ENCODE data around the gene TARBP2.
A peak's percentile ranks its signal among the peaks of the same experiment; 100 is the strongest.

TARBP2 gene

DNA sequence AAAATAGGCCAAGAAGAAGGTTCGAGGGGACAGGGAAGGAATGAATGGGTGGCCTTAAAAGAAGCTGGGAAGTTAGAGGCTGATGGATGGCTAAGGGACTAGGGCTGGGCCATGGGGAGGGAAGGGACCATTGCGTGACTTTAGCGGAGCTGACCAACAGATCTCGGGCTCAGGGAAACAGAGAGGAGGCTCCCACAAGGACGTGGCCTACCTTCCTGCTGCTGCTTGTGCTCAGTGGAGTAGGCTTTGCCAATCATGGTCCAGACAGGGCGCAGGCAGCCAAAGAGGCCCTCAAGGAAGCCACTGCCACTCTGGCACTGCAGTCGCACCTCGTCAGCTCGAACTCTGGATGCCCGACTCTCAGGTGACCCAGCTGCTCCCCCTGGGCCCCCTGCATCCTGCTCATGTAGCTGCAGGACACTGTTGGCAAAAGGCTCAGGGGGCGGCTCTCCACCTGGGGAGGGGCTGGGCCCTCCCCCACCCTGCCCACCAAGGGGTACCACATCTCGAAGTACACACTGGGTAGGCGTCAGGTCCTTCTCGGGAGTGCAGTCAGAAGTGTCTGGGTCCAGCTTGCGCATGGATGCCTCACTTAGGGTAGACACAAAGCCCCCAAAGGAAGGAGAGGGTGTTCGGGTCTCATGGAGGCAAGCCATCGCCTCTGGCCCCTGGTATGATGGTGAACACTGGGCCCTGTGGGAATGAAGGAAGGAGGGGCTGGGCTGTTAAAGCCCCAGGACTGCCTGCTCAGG, 14.2 kb upstream of the TARBP2 start:
- Histone ChIP-seq H2BK5ac (ENCODE audit: low read length) (no peak overlapping the region), H2AK5ac (ENCODE audit: low read length) (no peak overlapping the region), H3K18ac (ENCODE audit: low read length) (no peak overlapping the region), H3K9ac (ENCODE audit: low read length) (no peak overlapping the region), H3K4ac (ENCODE audit: low read depth, low read length) (no peak overlapping the region), H4K5ac (ENCODE audit: low read length) (no peak overlapping the region), H3K23ac (ENCODE audit: low read length) (no peak overlapping the region), H4K8ac (ENCODE audit: low read depth, low read length) (no peak overlapping the region), H3K36me3 (ENCODE audit: control insufficient read depth, insufficient read depth, low read length) (peaks cover 3% of the 10 kb centered on the region), H3K4me3 (ENCODE audit: low read length) (no peak overlapping the region), H3K4me1 (ENCODE audit: control insufficient read depth, low read depth, low read length) (no peaks in the 10 kb centered on the region), H3K27ac (ENCODE audit: low read depth, low read length) (no peak overlapping the region), H3K27me3 (ENCODE audit: insufficient read depth, low read length, poor library complexity) (no peaks in the 10 kb centered on the region), H3K79me2 (ENCODE audit: control insufficient read depth, insufficient read depth, low read length) (no peaks in the 10 kb centered on the region), H3K79me1 (ENCODE audit: low read length) (no peaks in the 10 kb centered on the region), H2BK120ac (ENCODE audit: low read depth, low read length) (no peak overlapping the region), H3K56ac (ENCODE audit: low read length) (no peak overlapping the region), H2BK15ac (replicated peaks; ENCODE audit: low read depth) (no peak overlapping the region), H3K4me2 (ENCODE audit: low read length) (no peak overlapping the region)
- no peak for DNase-seq
- WGBS (ENCODE audit: extremely low coverage, insufficient coverage, low lambda C conversion rate), result no CpG with 5 or more reads among the region's 17 CpGs

GRCh38 chr12:53489242-53489864, 11.7 kb upstream of the TARBP2 start:
- Histone ChIP-seq H3K27me3 (ENCODE audit: insufficient read depth, low read length, poor library complexity) (no peaks in the 10 kb centered on the region), H3K9ac (ENCODE audit: low read length) (no peak overlapping the region), H3K23ac (ENCODE audit: low read length) (no peak overlapping the region), H2BK15ac (replicated peaks; ENCODE audit: low read depth) (no peak overlapping the region), H3K56ac (ENCODE audit: low read length) (no peak overlapping the region), H2AK5ac (ENCODE audit: low read length) (no peak overlapping the region), H2BK120ac (ENCODE audit: low read depth, low read length) (no peak overlapping the region), H3K18ac (ENCODE audit: low read length) (no peak overlapping the region), H3K4me1 (ENCODE audit: control insufficient read depth, low read depth, low read length) (peaks cover 14% of the 10 kb centered on the region), H3K36me3 (ENCODE audit: control insufficient read depth, insufficient read depth, low read length) (peaks cover 3% of the 10 kb centered on the region), H4K5ac (ENCODE audit: low read length) (no peak overlapping the region), H3K79me1 (ENCODE audit: low read length) (no peaks in the 10 kb centered on the region), H4K8ac (ENCODE audit: low read depth, low read length) (no peak overlapping the region), H3K4me3 (ENCODE audit: low read length) (no peak overlapping the region), H3K79me2 (ENCODE audit: control insufficient read depth, insufficient read depth, low read length) (no peaks in the 10 kb centered on the region), H3K4me2 (ENCODE audit: low read length) (no peak overlapping the region), H3K27ac (ENCODE audit: low read depth, low read length) (no peak overlapping the region), H3K4ac (ENCODE audit: low read depth, low read length) (no peak overlapping the region), H2BK5ac (ENCODE audit: low read length) (no peak overlapping the region)
- no peak for DNase-seq
- WGBS (ENCODE audit: extremely low coverage, insufficient coverage, low lambda C conversion rate), result no CpG with 5 or more reads among the region's 5 CpGs

GRCh38 chr12:53492188-53492587, 8.9 kb upstream of the TARBP2 start:
- peak; percentile 54 for DNase-seq
- H3K27ac ChIP-seq (ENCODE audit: low read depth, low read length), result peak overlapping the region; percentile 30
- WGBS (ENCODE audit: extremely low coverage, insufficient coverage, low lambda C conversion rate), result no CpG with 5 or more reads among the region's 20 CpGs

GRCh38 chr12:53492830-53493609, 8.1 kb upstream of the TARBP2 start:
- Histone ChIP-seq H2BK120ac (ENCODE audit: low read depth, low read length) (no peak overlapping the region), H3K27me3 (ENCODE audit: insufficient read depth, low read length, poor library complexity) (no peaks in the 10 kb centered on the region), H3K23ac (ENCODE audit: low read length) (no peak overlapping the region), H2AK5ac (ENCODE audit: low read length) (no peak overlapping the region), H4K8ac (ENCODE audit: low read depth, low read length) (peak overlapping the region; percentile 30), H3K56ac (ENCODE audit: low read length) (peak overlapping the region; percentile 70), H3K27ac (ENCODE audit: low read depth, low read length) (peak overlapping the region; percentile 30), H2BK5ac (ENCODE audit: low read length) (no peak overlapping the region), H3K79me1 (ENCODE audit: low read length) (no peaks in the 10 kb centered on the region), H3K18ac (ENCODE audit: low read length) (peak overlapping the region; percentile 52), H3K4me1 (ENCODE audit: control insufficient read depth, low read depth, low read length) (peaks cover 20% of the 10 kb centered on the region), H4K5ac (ENCODE audit: low read length) (no peak overlapping the region), H2BK15ac (replicated peaks; ENCODE audit: low read depth) (no peak overlapping the region), H3K4me3 (ENCODE audit: low read length) (peak overlapping the region; percentile 7), H3K9ac (ENCODE audit: low read length) (peak overlapping the region; percentile 52), H3K36me3 (ENCODE audit: control insufficient read depth, insufficient read depth, low read length) (no peaks in the 10 kb centered on the region), H3K79me2 (ENCODE audit: control insufficient read depth, insufficient read depth, low read length) (no peaks in the 10 kb centered on the region), H3K4me2 (ENCODE audit: low read length) (peak overlapping the region; percentile 68), H3K4ac (ENCODE audit: low read depth, low read length) (peak overlapping the region; percentile 5)
- DNase-seq, result peak; percentile 98
- WGBS (ENCODE audit: extremely low coverage, insufficient coverage, low lambda C conversion rate), result no CpG with 5 or more reads among the region's 52 CpGs

More at GRCh38 chr12:53492188-53492587, 8.9 kb upstream of the TARBP2 start:
- H3K36me3 ChIP-seq (ENCODE audit: control insufficient read depth, insufficient read depth, low read length), result no peaks in the 10 kb centered on the region
- peak overlapping the region; percentile 31 for H3K4me3 ChIP-seq (ENCODE audit: low read length)
- no peaks in the 10 kb centered on the region for H3K79me1 ChIP-seq (ENCODE audit: low read length)
- peak overlapping the region; percentile 89 for H3K23ac ChIP-seq (ENCODE audit: low read length)
- H4K8ac ChIP-seq (ENCODE audit: low read depth, low read length), result no peak overlapping the region
- H4K5ac ChIP-seq (ENCODE audit: low read length), result no peak overlapping the region
- H3K4me2 ChIP-seq (ENCODE audit: low read length), result peak overlapping the region; percentile 87
- H2BK5ac ChIP-seq (ENCODE audit: low read length), result no peak overlapping the region
- no peaks in the 10 kb centered on the region for H3K27me3 ChIP-seq (ENCODE audit: insufficient read depth, low read length, poor library complexity)
- no peak overlapping the region for H2BK120ac ChIP-seq (ENCODE audit: low read depth, low read length)
- no peak overlapping the region for H2BK15ac ChIP-seq (replicated peaks; ENCODE audit: low read depth)
- H3K18ac ChIP-seq (ENCODE audit: low read length), result no peak overlapping the region
- no peak overlapping the region for H2AK5ac ChIP-seq (ENCODE audit: low read length)
- peak overlapping the region; percentile 5 for H3K4ac ChIP-seq (ENCODE audit: low read depth, low read length)
- peak overlapping the region; percentile 52 for H3K9ac ChIP-seq (ENCODE audit: low read length)
- peaks cover 20% of the 10 kb centered on the region for H3K4me1 ChIP-seq (ENCODE audit: control insufficient read depth, low read depth, low read length)
- H3K56ac ChIP-seq (ENCODE audit: low read length), result peak overlapping the region; percentile 65
- no peaks in the 10 kb centered on the region for H3K79me2 ChIP-seq (ENCODE audit: control insufficient read depth, insufficient read depth, low read length)

DNA sequence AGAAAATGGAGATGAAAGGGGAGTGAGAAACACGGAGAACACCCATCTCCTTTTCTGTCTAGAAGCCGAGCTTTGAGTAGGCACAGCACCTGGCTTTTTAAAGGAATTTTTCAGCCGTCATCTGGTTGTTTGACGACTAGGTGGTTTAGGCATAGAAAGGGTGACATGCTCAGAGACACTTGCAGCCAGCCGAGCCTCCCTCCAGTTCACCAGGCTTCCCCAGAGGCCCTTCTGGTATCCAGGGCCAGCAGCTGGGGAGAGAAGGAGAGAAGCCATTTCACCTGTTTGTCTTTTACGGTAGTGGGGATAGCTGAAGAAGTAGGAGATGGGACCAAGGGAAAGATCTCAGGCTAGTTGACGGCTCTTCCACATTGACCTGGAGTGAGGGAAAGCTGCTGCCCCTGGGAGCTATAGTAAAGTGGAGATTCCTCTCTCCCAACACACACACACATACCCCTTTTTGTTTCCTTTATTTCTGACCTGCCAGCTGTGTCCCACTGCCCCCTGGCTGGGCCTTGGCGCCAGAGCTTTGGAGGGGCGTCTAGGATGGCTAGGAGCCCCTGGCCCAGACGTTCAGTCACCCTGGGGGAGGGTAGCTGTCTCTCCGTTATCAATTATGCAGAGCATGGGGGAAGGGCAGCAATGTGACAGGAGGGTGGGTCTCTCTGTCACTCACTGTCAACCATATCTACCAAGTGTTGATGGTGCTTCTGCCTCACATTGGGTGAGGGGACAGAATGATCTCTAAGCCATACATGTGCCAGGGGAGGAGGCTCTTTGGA, 7.3 kb upstream of the TARBP2 start:
- peak overlapping the region; percentile 70 for H3K56ac ChIP-seq (ENCODE audit: low read length)
- no CpG with 5 or more reads among the region's 11 CpGs for WGBS (ENCODE audit: extremely low coverage, insufficient coverage, low lambda C conversion rate)

More for the DNA sequence above, 7.3 kb upstream of the TARBP2 start:
- no peaks in the 10 kb centered on the region for H3K79me2 ChIP-seq (ENCODE audit: control insufficient read depth, insufficient read depth, low read length)
- no peaks in the 10 kb centered on the region for H3K27me3 ChIP-seq (ENCODE audit: insufficient read depth, low read length, poor library complexity)
- no peaks in the 10 kb centered on the region for H3K36me3 ChIP-seq (ENCODE audit: control insufficient read depth, insufficient read depth, low read length)
- no peak overlapping the region for H2BK15ac ChIP-seq (replicated peaks; ENCODE audit: low read depth)
- H4K8ac ChIP-seq (ENCODE audit: low read depth, low read length), result peak overlapping the region; percentile 30
- H3K4me3 ChIP-seq (ENCODE audit: low read length), result no peak overlapping the region
- no peak overlapping the region for H3K4ac ChIP-seq (ENCODE audit: low read depth, low read length)
- H3K79me1 ChIP-seq (ENCODE audit: low read length), result no peaks in the 10 kb centered on the region
- H3K18ac ChIP-seq (ENCODE audit: low read length), result peak overlapping the region; percentile 19
- H2BK5ac ChIP-seq (ENCODE audit: low read length), result no peak overlapping the region
- H3K4me1 ChIP-seq (ENCODE audit: control insufficient read depth, low read depth, low read length), result peaks cover 21% of the 10 kb centered on the region
- no peak overlapping the region for H2BK120ac ChIP-seq (ENCODE audit: low read depth, low read length)
- H3K23ac ChIP-seq (ENCODE audit: low read length), result peak overlapping the region; percentile 12
- H4K5ac ChIP-seq (ENCODE audit: low read length), result no peak overlapping the region
- H2AK5ac ChIP-seq (ENCODE audit: low read length), result no peak overlapping the region
- H3K27ac ChIP-seq (ENCODE audit: low read depth, low read length), result peak overlapping the region; percentile 9
- peak overlapping the region; percentile 41 for H3K9ac ChIP-seq (ENCODE audit: low read length)
- peak overlapping the region; percentile 68 for H3K4me2 ChIP-seq (ENCODE audit: low read length)
- peak; percentile 66 for DNase-seq
